ENCODE data around the gene LGR6. TPM values are rescaled to one million over a fixed set of nuclear protein-coding genes. Genes with fewer than 3 reads are reported as not detected.

LGR6 gene
- total and polyA plus RNA-seq, 2 of the 4 experiments (the other 2 are of a cell fraction): not detected

DNA sequence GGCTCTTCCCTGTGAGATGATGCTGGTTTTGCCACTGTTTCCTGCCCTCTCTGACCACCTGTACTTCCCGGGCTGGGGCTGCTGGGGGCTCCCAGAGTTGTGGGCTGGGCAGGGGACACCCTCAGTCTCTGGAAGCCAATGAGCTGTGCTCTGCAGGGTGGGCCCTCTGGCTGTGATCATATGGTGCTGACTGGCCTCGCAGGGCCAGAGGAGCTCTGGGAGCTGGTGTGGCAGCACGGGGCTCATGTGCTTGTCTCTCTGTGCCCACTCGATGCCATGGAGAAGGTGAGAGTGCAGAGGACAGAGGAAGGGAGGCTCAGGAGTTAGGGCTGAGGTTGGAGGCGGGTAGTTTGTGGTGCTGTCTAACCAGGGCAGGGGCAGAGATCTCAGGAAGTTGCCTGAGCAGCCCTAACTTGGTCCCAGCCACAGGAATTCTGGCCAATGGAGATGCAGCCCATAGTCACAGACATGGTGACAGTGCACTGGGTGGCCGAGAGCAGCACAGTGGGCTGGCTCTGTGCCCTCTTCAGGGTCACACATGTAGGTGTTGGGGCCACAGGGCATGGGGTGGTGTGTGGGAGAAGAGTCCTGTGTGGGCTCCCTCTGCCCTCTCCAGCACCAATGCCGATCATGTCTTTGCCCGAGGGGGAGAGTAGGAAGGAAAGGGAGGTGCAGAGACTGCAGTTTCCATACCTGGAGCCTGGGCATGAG lies 5.7 kb upstream of the LGR6 start:
- Histone ChIP-seq H3K4me1 (ENCODE audit: control insufficient read depth, insufficient read depth, low read length) (no peaks in the 10 kb centered on the region), H2AFZ (replicated peaks; ENCODE audit: low read length, poor library complexity) (no peak overlapping the region), H2BK5ac (ENCODE audit: low read depth, low read length, poor library complexity, severe bottlenecking) (no peak overlapping the region), H3K56ac (ENCODE audit: extremely low read depth, insufficient read depth, low read length) (no peak overlapping the region), H3K14ac (replicated peaks; ENCODE audit: low read depth, low read length) (no peak overlapping the region), H4K5ac (ENCODE audit: low read depth, low read length) (no peak overlapping the region), H4K8ac (ENCODE audit: low read depth in 2 of 2, low read length in 2 of 2) (no peak overlapping the region), H3K36me3 (ENCODE audit: control insufficient read depth, insufficient read depth, low read length) (no peaks in the 10 kb centered on the region), H2AK5ac (ENCODE audit: low read depth, low read length) (no peak overlapping the region), H2BK15ac (ENCODE audit: low read depth, low read length) (no peak overlapping the region), H3K4me2 (ENCODE audit: low read depth, low read length) (no peak overlapping the region), H3K27ac (ENCODE audit: insufficient read depth, low read length) (no peak overlapping the region), H4K20me1 (ENCODE audit: insufficient read depth, low read length) (peaks cover 4% of the 10 kb centered on the region; the same call in 1 of the 2 replicates), H3K4me3 (ENCODE audit: insufficient read depth, low read depth, low read length) (no peak overlapping the region), H2BK20ac (ENCODE audit: low read depth, low read length) (no peak overlapping the region), H2AK9ac (replicated peaks; ENCODE audit: low read depth, low read length, poor library complexity) (no peak overlapping the region), H3K18ac (ENCODE audit: low read depth, low read length) (no peak overlapping the region), H3K23ac (ENCODE audit: low read depth, low read length) (no peak overlapping the region), H3K27me3 (ENCODE audit: control insufficient read depth, insufficient read depth, low read length) (peaks cover 43% of the 10 kb centered on the region), H2BK120ac (ENCODE audit: low read depth, low read length) (no peak overlapping the region), H3K9me3 (ENCODE audit: control insufficient read depth, insufficient read depth, low read length) (no peaks in the 10 kb centered on the region), H3K9me1 (ENCODE audit: insufficient read depth, low read length) (no peaks in the 10 kb centered on the region), H3K79me1 (ENCODE audit: low read depth in 1 of 2, low read length in 2 of 2) (no peaks in the 10 kb centered on the region), H3K9ac (ENCODE audit: low read depth, low read length) (no peak overlapping the region), H4K91ac (ENCODE audit: insufficient read depth, low read depth, low read length) (no peak overlapping the region), H3K4ac (ENCODE audit: low read depth, low read length) (no peak overlapping the region)
- dilution Hi-C loops (cut with HindIII; ENCODE audit: low sequenced_read_pairs, unreplicated experiment) (no loop called here), in situ Hi-C loops (cut with MboI; ENCODE audit: low sequenced_read_pairs) (loop anchor here (5.0 kb wide), 1 partner anchor 524 kb away; the partner anchor contains the start of gene SYT2), intact Hi-C loops (cut with micrococcal nuclease) (no loop called here)
- ChIA-PET POLR2A (ENCODE audit: unreplicated experiment) (no interaction called here), CTCF (interaction anchor here (0.6 to 0.9 kb wide), 2 partner anchors 133 to 531 kb away, joined by 3 to 4 read pairs; no protein-coding TSS in a partner anchor)
- ATAC-seq (ENCODE audit: low read depth): no peak
- 36% methylated on average over 3 of the region's 8 CpGs; no CpG with 5 or more reads in 1 of the 2 experiments for WGBS, 2 experiments (ENCODE audit: extremely low coverage in 2 of 2, insufficient read length in 1 of 2)
- no TSS peak for BruUV-seq (replicated peaks)
- no peak for DNase-seq
- TF ChIP-seq MAZ (IDR thresholded peaks at IDR 0.05; ENCODE audit: borderline replicate concordance, low read depth, low read length) (no peak), MAFK (IDR thresholded peaks at IDR 0.05; ENCODE audit: low read depth, low read length) (no peak), CEBPB (IDR thresholded peaks at IDR 0.05; ENCODE audit: low read depth, low read length) (no peak), RFX5 (IDR thresholded peaks at IDR 0.05; ENCODE audit: low read depth, low read length) (no peak), MXI1 (IDR thresholded peaks at IDR 0.05; ENCODE audit: borderline replicate concordance, low read depth, low read length) (no peak), RCOR1 (IDR thresholded peaks at IDR 0.05; ENCODE audit: insufficient replicate concordance, low read length) (no peak)
- TF ChIP-seq, protein P1, sequence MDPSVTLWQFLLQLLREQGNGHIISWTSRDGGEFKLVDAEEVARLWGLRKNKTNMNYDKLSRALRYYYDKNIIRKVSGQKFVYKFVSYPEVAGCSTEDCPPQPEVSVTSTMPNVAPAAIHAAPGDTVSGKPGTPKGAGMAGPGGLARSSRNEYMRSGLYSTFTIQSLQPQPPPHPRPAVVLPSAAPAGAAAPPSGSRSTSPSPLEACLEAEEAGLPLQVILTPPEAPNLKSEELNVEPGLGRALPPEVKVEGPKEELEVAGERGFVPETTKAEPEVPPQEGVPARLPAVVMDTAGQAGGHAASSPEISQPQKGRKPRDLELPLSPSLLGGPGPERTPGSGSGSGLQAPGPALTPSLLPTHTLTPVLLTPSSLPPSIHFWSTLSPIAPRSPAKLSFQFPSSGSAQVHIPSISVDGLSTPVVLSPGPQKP (IDR thresholded peaks at IDR 0.05; ENCODE audit: borderline replicate concordance, low read depth, low read length): no peak
- TF ChIP-seq, protein P2, sequence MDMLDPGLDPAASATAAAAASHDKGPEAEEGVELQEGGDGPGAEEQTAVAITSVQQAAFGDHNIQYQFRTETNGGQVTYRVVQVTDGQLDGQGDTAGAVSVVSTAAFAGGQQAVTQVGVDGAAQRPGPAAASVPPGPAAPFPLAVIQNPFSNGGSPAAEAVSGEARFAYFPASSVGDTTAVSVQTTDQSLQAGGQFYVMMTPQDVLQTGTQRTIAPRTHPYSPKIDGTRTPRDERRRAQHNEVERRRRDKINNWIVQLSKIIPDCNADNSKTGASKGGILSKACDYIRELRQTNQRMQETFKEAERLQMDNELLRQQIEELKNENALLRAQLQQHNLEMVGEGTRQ (IDR thresholded peaks at IDR 0.05; ENCODE audit: low read depth, low read length): no peak
- TF ChIP-seq, protein P3, sequence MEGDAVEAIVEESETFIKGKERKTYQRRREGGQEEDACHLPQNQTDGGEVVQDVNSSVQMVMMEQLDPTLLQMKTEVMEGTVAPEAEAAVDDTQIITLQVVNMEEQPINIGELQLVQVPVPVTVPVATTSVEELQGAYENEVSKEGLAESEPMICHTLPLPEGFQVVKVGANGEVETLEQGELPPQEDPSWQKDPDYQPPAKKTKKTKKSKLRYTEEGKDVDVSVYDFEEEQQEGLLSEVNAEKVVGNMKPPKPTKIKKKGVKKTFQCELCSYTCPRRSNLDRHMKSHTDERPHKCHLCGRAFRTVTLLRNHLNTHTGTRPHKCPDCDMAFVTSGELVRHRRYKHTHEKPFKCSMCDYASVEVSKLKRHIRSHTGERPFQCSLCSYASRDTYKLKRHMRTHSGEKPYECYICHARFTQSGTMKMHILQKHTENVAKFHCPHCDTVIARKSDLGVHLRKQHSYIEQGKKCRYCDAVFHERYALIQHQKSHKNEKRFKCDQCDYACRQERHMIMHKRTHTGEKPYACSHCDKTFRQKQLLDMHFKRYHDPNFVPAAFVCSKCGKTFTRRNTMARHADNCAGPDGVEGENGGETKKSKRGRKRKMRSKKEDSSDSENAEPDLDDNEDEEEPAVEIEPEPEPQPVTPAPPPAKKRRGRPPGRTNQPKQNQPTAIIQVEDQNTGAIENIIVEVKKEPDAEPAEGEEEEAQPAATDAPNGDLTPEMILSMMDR (conservative IDR thresholded peaks at IDR 0.05; ENCODE audit: low read depth, low read length): no peak
